GM18498 (cell line): ENCODE data around the gene MMS19.
A peak's percentile ranks its signal among the peaks of the same experiment; 100 is the strongest.
"Not testable (repeated sequence)": the region's sequence is repeated elsewhere in the genome, so short reads cannot be mapped to it uniquely, and the experiment has no call there.

ENCODE experiments used
- ATAC-seq: cut with Tn5 transposase; IDR thresholded peaks from one replicate; pipeline ENCODE4 v1.9.1; 2021; ENCODE audit warnings: mild to moderate bottlenecking, moderate library complexity; ENCODE audit not compliant: unreplicated experiment

MMS19 gene

GRCh38 chr10:97434055-97434454 lies 64.2 kb downstream of the MMS19 start:
- ATAC-seq, result no peak

- no peak for ATAC-seq
Measured at GRCh38 chr10:97428572-97428981, 69.6 kb downstream of the MMS19 start.

- ATAC-seq, result no peak
Measured at GRCh38 chr10:97427571-97428179, 70.5 kb downstream of the MMS19 start.

GRCh38 chr10:97426776-97427570 lies 71.2 kb downstream of the MMS19 start:
- ATAC-seq, result no peak

DNA sequence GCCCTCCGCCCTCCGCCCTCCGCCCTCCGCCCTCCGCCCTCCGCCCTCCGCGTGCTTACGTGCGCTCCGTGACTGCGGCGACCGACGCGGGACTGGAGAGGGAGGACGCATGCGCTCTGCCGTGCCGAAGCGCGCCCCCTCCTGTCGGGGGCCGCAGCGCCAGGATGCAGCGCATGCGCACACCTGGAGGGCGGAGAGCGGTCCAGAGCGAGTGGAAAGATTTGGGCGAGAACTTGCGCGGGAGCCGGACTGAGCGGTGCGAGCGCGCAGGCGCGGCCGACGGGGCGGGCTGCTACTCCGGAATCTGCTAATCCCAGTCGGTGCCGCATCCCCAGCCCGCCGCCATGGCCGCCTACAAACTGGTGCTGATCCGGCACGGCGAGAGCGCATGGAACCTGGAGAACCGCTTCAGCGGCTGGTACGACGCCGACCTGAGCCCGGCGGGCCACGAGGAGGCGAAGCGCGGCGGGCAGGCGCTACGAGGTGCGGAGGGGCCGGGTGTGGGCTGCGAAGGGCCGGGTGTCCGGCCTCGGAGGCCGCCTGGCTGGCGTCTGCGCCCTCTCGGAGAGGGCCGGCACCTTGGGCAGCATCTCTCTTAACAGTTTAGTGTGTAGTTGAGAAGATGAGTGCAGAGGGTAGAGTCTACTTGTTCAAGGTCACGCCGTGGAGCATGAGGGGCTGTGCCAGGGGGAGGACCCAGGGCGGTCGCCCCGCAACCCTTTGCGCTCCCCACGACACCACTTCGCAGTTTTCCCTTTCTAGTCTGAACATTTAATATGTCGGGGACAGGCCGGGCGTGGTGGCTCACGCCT lies 72.1 kb downstream of the MMS19 start, which contains the start of gene PGAM1:
Gene PGAM1 (plus strand): TSS at position 228 of the 812 bp plus-strand sequence. CDS start 117 bp downstream, at position 345.
- peak; percentile 88 for ATAC-seq

DNA sequence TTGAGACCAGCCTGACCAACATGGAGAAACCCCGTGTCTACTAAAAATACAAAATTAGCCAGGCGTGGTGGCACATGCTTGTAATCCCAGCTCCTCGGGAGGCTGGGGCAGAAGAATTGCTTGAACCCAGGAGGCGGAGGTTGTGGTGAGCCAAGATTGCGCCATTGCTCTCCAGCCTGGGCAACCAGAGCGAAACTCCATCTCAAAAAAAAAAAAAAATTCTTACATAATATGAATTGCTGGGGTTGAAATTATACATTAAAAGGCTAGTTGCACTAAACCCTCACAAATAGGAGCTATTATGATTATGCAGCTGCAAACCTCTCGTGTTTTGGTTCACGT lies 74.5 kb downstream of the MMS19 start:
- ATAC-seq, result not testable (repeated sequence)

DNA sequence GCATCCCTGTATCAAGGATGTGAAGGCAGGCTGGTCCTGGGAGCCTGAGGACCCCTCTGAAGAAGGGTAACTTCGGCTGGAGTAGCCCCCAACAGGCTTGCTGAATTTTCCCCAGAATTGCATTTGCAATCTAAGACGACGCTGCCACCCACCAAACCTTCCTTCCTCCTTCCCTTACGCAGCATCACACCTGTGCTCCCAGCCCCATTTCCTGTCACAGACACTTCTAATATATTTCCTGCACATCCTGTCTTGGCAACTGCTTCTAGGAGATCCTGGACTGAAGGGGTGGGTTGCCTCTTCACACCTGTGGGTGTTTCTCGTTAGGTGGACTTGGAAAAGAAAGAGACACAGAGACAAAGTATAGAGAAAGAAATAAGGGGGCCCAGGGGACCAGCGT lies 81.7 kb downstream of the MMS19 start:
- ATAC-seq, result no peak

GRCh38 chr10:97412891-97413304 lies 85.3 kb downstream of the MMS19 start:
- peak; percentile 68 for ATAC-seq

DNA sequence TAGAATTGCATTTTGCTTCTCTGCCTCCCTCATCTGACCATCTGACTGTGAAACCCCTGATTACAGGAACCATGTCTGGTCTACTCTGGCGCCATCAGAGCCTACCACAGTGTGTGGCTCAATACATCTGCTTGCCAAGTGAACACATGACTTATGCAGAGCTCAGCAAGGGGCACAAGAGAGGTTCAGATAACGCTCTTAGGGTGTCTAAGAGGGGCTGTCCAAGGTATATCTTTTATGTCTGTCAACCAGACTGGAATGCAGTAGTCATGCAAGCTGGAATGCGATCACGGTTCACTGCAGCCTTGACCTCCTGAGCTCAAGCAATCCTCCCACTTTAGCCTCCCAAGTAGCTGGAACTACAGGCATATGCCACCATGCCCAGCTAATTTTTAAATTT lies 86.8 kb downstream of the MMS19 start:
- no peak for ATAC-seq

- ATAC-seq, result no peak
Measured at GRCh38 chr10:97408496-97408992, 89.7 kb downstream of the MMS19 start.
